HAP-1 (cell line): Measurements from ENCODE around the gene SLC44A1.

Experiments
- DNase-seq, 2 experiments: peaks; one replicate each; pipeline ENCODE4 v3.0.0-alpha.2; 2016 to 2020; ENCODE audit warnings: low spot score in 2 of 2
- H3K27me3 ChIP-seq: fragments of 250-450 bp; sonication (Bioruptor Pico); 2 replicates; pipeline ENCODE4 v1.5.1; 2020; ENCODE audit warnings: low read depth, mild to moderate bottlenecking, moderate library complexity
- H3K36me3 ChIP-seq: fragments of 250-450 bp; sonication (Bioruptor Pico); replicated peaks from 2 replicates; pipeline ENCODE4 v1.5.1; 2020; ENCODE audit warnings: mild to moderate bottlenecking
- H3K4me1 ChIP-seq: fragments of 250-450 bp; sonication (Bioruptor Pico); 2 replicates; pipeline ENCODE4 v1.5.1; 2020; ENCODE audit warnings: mild to moderate bottlenecking
- H3K4me3 ChIP-seq: fragments of 250-450 bp; sonication (Bioruptor Pico); 2 replicates; pipeline ENCODE4 v1.5.1; 2020; ENCODE audit warnings: mild to moderate bottlenecking, moderate library complexity
- H3K9me3 ChIP-seq: fragments of 250-450 bp; sonication (Bioruptor Pico); 2 replicates; pipeline ENCODE4 v1.5.1; 2020; ENCODE audit warnings: mild to moderate bottlenecking, moderate library complexity
- in situ Hi-C: fragments of 300-500 bp; cut with MboI; formaldehyde crosslinking; loops from 3 replicates; pipeline ENCODE4 v1.14.3; 2020; ENCODE audit warnings: low sequenced_read_pairs, inconsistent platforms, mixed read lengths

The SLC44A1 gene

GRCh38 chr9:105459336-105459735, 214.9 kb downstream of the SLC44A1 start:
- Histone ChIP-seq H3K27me3 (no peaks in the 10 kb centered on the region), H3K4me1 (peaks cover 4% of the 10 kb centered on the region; the same call in 1 of the 2 replicates), H3K36me3 (peaks cover 3% of the 10 kb centered on the region; the same call in 1 of the 2 replicates), H3K4me3 (no peak overlapping the region), H3K9me3 (0 out of 2 replicates have a peak, but pooled peaks cover 4% of the 10 kb centered on the region)
- in situ Hi-C loops = no loop called here
- DNase-seq = no peak

GRCh38 chr9:105466898-105467455, 222.5 kb downstream of the SLC44A1 start:
- DNase-seq = no peak

GRCh38 chr9:105468875-105469274, 224.4 kb downstream of the SLC44A1 start:
- Histone ChIP-seq H3K36me3 (peaks cover 33% of the 10 kb centered on the region), H3K9me3 (no peaks in the 10 kb centered on the region), H3K27me3 (no peaks in the 10 kb centered on the region), H3K4me1 (no peaks in the 10 kb centered on the region), H3K4me3 (no peak overlapping the region)
- DNase-seq = no peak
- in situ Hi-C loops = no loop called here

More at GRCh38 chr9:105466898-105467455, 222.5 kb downstream of the SLC44A1 start:
- Histone ChIP-seq H3K4me3 (no peak overlapping the region), H3K27me3 (no peaks in the 10 kb centered on the region), H3K9me3 (no peaks in the 10 kb centered on the region), H3K4me1 (no peaks in the 10 kb centered on the region), H3K36me3 (peaks cover 30% of the 10 kb centered on the region)
- in situ Hi-C loops = no loop called here

- no peaks in the 10 kb centered on the region for H3K9me3 ChIP-seq
- no peaks in the 10 kb centered on the region for H3K27me3 ChIP-seq
- in situ Hi-C loops = no loop called here
- H3K4me1 ChIP-seq = no peaks in the 10 kb centered on the region
- no peak overlapping the region for H3K4me3 ChIP-seq
- DNase-seq = no peak
- peaks cover 18% of the 10 kb centered on the region for H3K36me3 ChIP-seq
Measured at GRCh38 chr9:105473221-105473620, 228.8 kb downstream of the SLC44A1 start.

GRCh38 chr9:105475302-105475701, 230.9 kb downstream of the SLC44A1 start:
- in situ Hi-C loops = no loop called here
- Histone ChIP-seq H3K27me3 (no peaks in the 10 kb centered on the region), H3K9me3 (no peaks in the 10 kb centered on the region), H3K36me3 (peaks cover 9% of the 10 kb centered on the region), H3K4me3 (no peak overlapping the region), H3K4me1 (no peaks in the 10 kb centered on the region)
- DNase-seq = no peak

- in situ Hi-C loops = no loop called here
- Histone ChIP-seq H3K27me3 (no peaks in the 10 kb centered on the region), H3K4me1 (no peaks in the 10 kb centered on the region), H3K9me3 (no peaks in the 10 kb centered on the region), H3K4me3 (no peak overlapping the region), H3K36me3 (peaks cover 4% of the 10 kb centered on the region; the same call in 1 of the 2 replicates)
- DNase-seq = no peak
Measured at GRCh38 chr9:105479846-105480245, 235.4 kb downstream of the SLC44A1 start.

GRCh38 chr9:105483618-105484017, 239.2 kb downstream of the SLC44A1 start:
- in situ Hi-C loops = no loop called here
- Histone ChIP-seq H3K4me1 (no peaks in the 10 kb centered on the region), H3K9me3 (no peaks in the 10 kb centered on the region), H3K36me3 (peaks cover 16% of the 10 kb centered on the region), H3K27me3 (no peaks in the 10 kb centered on the region), H3K4me3 (no peak overlapping the region)
- DNase-seq = no peak

GRCh38 chr9:105484226-105484625, 239.8 kb downstream of the SLC44A1 start:
- DNase-seq = no peak
- peaks cover 16% of the 10 kb centered on the region for H3K36me3 ChIP-seq
- no peaks in the 10 kb centered on the region for H3K9me3 ChIP-seq
- in situ Hi-C loops = no loop called here
- H3K4me1 ChIP-seq = no peaks in the 10 kb centered on the region
- H3K27me3 ChIP-seq = no peaks in the 10 kb centered on the region
- no peak overlapping the region for H3K4me3 ChIP-seq

GRCh38 chr9:105485131-105485530, 240.7 kb downstream of the SLC44A1 start:
- Histone ChIP-seq H3K9me3 (no peaks in the 10 kb centered on the region), H3K4me3 (no peak overlapping the region), H3K4me1 (no peaks in the 10 kb centered on the region), H3K36me3 (peaks cover 16% of the 10 kb centered on the region), H3K27me3 (no peaks in the 10 kb centered on the region)
- DNase-seq = no peak
- in situ Hi-C loops = no loop called here
